Measurements from ENCODE around the gene AMBP.

Gene AMBP

DNA sequence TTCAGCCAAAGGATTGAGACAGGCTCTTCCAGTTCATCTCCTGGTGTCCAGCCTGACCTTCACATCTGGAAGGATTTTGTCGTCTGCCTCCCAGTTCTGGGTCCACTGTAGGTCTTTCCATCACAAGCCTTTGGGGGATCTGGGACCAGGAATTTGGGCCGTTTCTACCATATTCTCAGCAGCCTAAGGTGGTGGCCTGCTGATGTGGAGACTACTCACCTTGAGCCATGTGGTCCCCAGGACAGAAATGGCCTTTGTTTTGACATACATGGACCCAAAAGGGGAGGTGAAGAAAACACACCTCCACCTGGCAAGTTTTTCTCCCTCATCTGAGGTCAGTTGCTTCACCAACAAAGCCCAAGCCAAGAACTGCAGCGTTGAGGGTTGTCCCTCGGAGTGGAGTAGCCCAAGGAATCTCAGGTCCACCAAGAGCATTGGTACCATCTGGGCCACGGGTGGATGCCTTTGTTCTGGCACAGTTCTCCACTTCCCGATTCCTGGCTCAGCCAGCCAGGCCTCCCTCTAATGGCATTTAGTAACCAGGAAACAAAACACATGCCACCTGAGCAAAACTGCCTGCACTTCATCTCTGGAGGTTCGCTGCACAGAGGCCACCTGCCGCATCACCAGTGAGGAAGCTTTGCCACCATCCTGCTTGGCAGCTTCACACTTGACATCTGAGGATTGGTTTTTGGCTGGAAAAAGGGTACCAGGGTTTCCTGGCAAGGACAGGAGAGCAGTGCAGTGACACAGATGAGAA is 24.7 kb downstream of the AMBP start:
- Histone ChIP-seq H3K27me3 (ENCODE audit: insufficient read depth, low read depth) (no peaks in the 10 kb centered on the region), H2AFZ (ENCODE audit: low read depth) (no peak overlapping the region), H3K4me1 (ENCODE audit: low read depth, poor library complexity, severe bottlenecking) (no peaks in the 10 kb centered on the region), H3K9ac (no peak overlapping the region), H3K27ac (no peak overlapping the region), H4K20me1 (ENCODE audit: insufficient read depth) (no peaks in the 10 kb centered on the region), H3K79me2 (ENCODE audit: insufficient read depth, low read depth) (no peaks in the 10 kb centered on the region), H3K4me2 (no peak overlapping the region), H3K4me3 (IDR thresholded peaks at IDR 0.05; ENCODE audit: insufficient read depth, low read depth, low read length) (no peak overlapping the region), H3K36me3 (ENCODE audit: insufficient read depth) (no peaks in the 10 kb centered on the region)
- TF ChIP-seq, protein P1, sequence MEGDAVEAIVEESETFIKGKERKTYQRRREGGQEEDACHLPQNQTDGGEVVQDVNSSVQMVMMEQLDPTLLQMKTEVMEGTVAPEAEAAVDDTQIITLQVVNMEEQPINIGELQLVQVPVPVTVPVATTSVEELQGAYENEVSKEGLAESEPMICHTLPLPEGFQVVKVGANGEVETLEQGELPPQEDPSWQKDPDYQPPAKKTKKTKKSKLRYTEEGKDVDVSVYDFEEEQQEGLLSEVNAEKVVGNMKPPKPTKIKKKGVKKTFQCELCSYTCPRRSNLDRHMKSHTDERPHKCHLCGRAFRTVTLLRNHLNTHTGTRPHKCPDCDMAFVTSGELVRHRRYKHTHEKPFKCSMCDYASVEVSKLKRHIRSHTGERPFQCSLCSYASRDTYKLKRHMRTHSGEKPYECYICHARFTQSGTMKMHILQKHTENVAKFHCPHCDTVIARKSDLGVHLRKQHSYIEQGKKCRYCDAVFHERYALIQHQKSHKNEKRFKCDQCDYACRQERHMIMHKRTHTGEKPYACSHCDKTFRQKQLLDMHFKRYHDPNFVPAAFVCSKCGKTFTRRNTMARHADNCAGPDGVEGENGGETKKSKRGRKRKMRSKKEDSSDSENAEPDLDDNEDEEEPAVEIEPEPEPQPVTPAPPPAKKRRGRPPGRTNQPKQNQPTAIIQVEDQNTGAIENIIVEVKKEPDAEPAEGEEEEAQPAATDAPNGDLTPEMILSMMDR (conservative IDR thresholded peaks at IDR 0.05; ENCODE audit: low read depth, low read length), result no peak

DNA sequence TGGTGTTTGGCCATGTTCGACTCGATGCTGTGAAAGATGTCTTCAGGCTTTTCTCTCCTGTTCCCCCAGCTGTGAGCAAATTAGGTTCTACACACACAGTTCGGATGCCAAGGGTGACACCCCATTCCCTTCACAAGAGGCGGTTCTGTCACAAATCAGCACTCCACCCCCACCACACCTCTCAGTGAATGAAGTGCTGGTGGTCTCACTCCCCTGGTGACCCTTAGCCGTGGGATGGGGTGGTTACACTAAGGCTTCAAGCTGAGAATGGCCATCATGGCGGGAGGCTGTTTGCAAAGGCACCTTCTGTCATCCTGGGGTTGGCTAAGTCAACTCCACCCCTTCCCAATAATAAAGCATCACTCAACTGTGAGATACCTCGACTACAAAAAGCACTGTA is 26.4 kb downstream of the AMBP start:
- Histone ChIP-seq H3K36me3 (ENCODE audit: insufficient read depth) (no peaks in the 10 kb centered on the region), H3K4me2 (no peak overlapping the region), H3K79me2 (ENCODE audit: insufficient read depth, low read depth) (no peaks in the 10 kb centered on the region), H2AFZ (ENCODE audit: low read depth) (no peak overlapping the region), H3K4me1 (ENCODE audit: low read depth, poor library complexity, severe bottlenecking) (no peaks in the 10 kb centered on the region), H3K4me3 (IDR thresholded peaks at IDR 0.05; ENCODE audit: insufficient read depth, low read depth, low read length) (no peak overlapping the region), H3K27ac (no peak overlapping the region), H4K20me1 (ENCODE audit: insufficient read depth) (no peaks in the 10 kb centered on the region), H3K27me3 (ENCODE audit: insufficient read depth, low read depth) (no peaks in the 10 kb centered on the region), H3K9ac (no peak overlapping the region)
- TF ChIP-seq, protein P1 (conservative IDR thresholded peaks at IDR 0.05; ENCODE audit: low read depth, low read length), result no peak

DNA sequence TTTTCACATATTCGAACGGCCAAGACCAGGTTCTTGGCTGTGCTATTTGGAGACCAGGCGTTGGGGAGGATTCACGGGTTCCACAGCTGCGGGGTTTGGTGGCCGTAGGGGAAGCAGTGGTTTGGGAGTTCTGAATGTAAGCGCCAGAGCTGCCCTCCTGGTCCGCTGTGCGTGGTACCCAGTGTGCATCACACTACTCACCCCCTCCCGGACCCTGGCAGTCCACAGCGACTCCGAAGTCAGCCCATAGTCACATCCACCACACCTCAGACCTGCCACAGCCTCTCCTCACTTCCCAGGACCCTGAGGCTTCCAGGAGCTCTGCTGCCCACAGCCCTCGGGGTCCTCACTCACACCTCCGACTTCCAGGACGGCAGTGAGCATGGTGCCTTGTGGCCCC is 26.8 kb downstream of the AMBP start:
- Histone ChIP-seq H3K4me3 (IDR thresholded peaks at IDR 0.05; ENCODE audit: insufficient read depth, low read depth, low read length) (no peak overlapping the region), H3K27ac (no peak overlapping the region), H3K9ac (no peak overlapping the region), H3K79me2 (ENCODE audit: insufficient read depth, low read depth) (no peaks in the 10 kb centered on the region), H3K36me3 (ENCODE audit: insufficient read depth) (no peaks in the 10 kb centered on the region), H4K20me1 (ENCODE audit: insufficient read depth) (no peaks in the 10 kb centered on the region), H3K4me1 (ENCODE audit: low read depth, poor library complexity, severe bottlenecking) (no peaks in the 10 kb centered on the region), H3K27me3 (ENCODE audit: insufficient read depth, low read depth) (no peaks in the 10 kb centered on the region), H3K4me2 (no peak overlapping the region), H2AFZ (ENCODE audit: low read depth) (no peak overlapping the region)
- TF ChIP-seq, protein P1 (conservative IDR thresholded peaks at IDR 0.05; ENCODE audit: low read depth, low read length), result no peak

DNA sequence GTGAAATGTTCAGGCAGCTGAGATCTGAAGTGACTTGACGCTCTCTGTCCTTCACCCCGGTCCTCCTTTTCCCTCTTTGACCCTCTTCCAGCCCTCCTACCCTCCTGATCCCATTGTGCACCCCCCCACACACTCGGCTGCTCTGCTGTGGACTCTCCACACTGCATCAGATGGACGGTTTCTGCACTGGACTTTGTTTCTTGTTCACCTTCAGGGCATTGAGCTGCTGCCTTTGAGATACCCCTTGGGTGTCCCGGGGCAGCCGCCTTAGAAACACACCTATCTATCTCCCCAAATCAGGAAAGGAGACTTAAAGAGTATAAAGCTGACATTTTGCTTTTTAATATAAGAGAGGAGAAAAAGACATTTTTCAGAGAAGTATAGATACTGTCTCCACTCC is 27.5 kb downstream of the AMBP start:
- H4K20me1 ChIP-seq (ENCODE audit: insufficient read depth), result no peaks in the 10 kb centered on the region
- TF ChIP-seq, protein P1 (conservative IDR thresholded peaks at IDR 0.05; ENCODE audit: low read depth, low read length), result no peak
- no peak overlapping the region for H3K9ac ChIP-seq
- no peaks in the 10 kb centered on the region for H3K79me2 ChIP-seq (ENCODE audit: insufficient read depth, low read depth)
- no peak overlapping the region for H3K4me3 ChIP-seq (IDR thresholded peaks at IDR 0.05; ENCODE audit: insufficient read depth, low read depth, low read length)
- no peaks in the 10 kb centered on the region for H3K27me3 ChIP-seq (ENCODE audit: insufficient read depth, low read depth)
- H3K27ac ChIP-seq, result no peak overlapping the region
- no peaks in the 10 kb centered on the region for H3K4me1 ChIP-seq (ENCODE audit: low read depth, poor library complexity, severe bottlenecking)
- no peak overlapping the region for H2AFZ ChIP-seq (ENCODE audit: low read depth)
- H3K36me3 ChIP-seq (ENCODE audit: insufficient read depth), result no peaks in the 10 kb centered on the region
- H3K4me2 ChIP-seq, result no peak overlapping the region

Measured in KMS-11 (cell line).